ENCODE data around the gene BPHL. TPM values are rescaled to one million over a fixed set of nuclear protein-coding genes. Genes with fewer than 3 reads are reported as not detected.

BPHL gene
- total RNA-seq, 1 experiment from 2014 or later: 31.3 TPM

DNA sequence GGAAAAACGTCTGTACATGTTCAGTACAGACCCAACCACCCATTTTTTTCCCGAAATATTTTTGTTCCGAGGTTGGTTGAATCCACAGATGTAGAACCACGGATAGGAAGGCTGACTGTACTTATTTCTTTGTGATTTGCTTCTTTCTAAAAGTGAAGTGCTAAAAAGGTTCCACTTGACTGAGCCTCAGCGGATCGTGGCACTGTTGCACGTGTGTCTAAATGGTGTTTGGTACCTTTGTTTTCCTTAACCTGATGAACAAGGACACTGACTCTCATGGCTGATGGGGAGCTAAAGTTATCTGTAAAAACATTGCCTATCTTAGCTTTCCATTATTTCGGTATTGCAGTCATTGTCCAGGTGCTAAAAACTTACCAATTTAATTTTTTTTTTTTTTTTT, 6.2 kb downstream of the BPHL start:
- no peak for ATAC-seq
- Histone ChIP-seq H2AFZ (ENCODE audit: low read depth, low read length, poor library complexity, severe bottlenecking) (no peak overlapping the region), H3K27me3 (ENCODE audit: insufficient read depth, low read length) (no peaks in the 10 kb centered on the region), H3K27ac (ENCODE audit: low read depth, low read length) (no peak overlapping the region), H3K9ac (ENCODE audit: low read length) (no peak overlapping the region), H4K20me1 (ENCODE audit: insufficient read depth) (no peaks in the 10 kb centered on the region), H3K9me2 (ENCODE audit: insufficient read depth) (no peaks in the 10 kb centered on the region), H3K36me3 (ENCODE audit: control insufficient read depth in 1 of 2, insufficient read depth in 2 of 2, low read length in 2 of 2) (peaks cover 0 to 2% of the 10 kb centered on the region in 2 experiments; a peak in 1 of 4 replicates), H3K4me1 (ENCODE audit: control insufficient read depth in 1 of 2, insufficient read depth in 2 of 2, low read length in 2 of 2) (peaks cover 5 to 11% of the 10 kb centered on the region in 2 experiments; a peak in 3 of 4 replicates), H3K4me3 (replicated peaks in 1 of 2; ENCODE audit: low read depth in 1 of 2, low read length in 2 of 2) (no peak overlapping the region), H3K79me2 (ENCODE audit: insufficient read depth, low read length) (0 out of 2 replicates have a peak, but pooled peaks cover under 1% of the 10 kb centered on the region), H3K4me2 (ENCODE audit: low read length) (no peak overlapping the region), H3K9me3 (ENCODE audit: control insufficient read depth in 1 of 2, insufficient read depth in 1 of 2, low read depth in 1 of 2, low read length in 2 of 2) (no peaks in the 10 kb centered on the region)
- intact Hi-C loops (cut with micrococcal nuclease): loop anchor here (10.0 kb wide), 1 partner anchor 610 kb away; no protein-coding TSS in a partner anchor
- CTCF ChIA-PET: interaction anchor here (0.8 to 1.2 kb wide), 2 partner anchors 71 to 128 kb away, joined by 3 read pairs; no protein-coding TSS in a partner anchor
- no peak for DNase-seq (ENCODE audit: low read depth, low spot score)
- no peak for TF ChIP-seq EZH2phosphoT487 (IDR thresholded peaks at IDR 0.05; ENCODE audit: borderline replicate concordance)
- TF ChIP-seq, protein P1, sequence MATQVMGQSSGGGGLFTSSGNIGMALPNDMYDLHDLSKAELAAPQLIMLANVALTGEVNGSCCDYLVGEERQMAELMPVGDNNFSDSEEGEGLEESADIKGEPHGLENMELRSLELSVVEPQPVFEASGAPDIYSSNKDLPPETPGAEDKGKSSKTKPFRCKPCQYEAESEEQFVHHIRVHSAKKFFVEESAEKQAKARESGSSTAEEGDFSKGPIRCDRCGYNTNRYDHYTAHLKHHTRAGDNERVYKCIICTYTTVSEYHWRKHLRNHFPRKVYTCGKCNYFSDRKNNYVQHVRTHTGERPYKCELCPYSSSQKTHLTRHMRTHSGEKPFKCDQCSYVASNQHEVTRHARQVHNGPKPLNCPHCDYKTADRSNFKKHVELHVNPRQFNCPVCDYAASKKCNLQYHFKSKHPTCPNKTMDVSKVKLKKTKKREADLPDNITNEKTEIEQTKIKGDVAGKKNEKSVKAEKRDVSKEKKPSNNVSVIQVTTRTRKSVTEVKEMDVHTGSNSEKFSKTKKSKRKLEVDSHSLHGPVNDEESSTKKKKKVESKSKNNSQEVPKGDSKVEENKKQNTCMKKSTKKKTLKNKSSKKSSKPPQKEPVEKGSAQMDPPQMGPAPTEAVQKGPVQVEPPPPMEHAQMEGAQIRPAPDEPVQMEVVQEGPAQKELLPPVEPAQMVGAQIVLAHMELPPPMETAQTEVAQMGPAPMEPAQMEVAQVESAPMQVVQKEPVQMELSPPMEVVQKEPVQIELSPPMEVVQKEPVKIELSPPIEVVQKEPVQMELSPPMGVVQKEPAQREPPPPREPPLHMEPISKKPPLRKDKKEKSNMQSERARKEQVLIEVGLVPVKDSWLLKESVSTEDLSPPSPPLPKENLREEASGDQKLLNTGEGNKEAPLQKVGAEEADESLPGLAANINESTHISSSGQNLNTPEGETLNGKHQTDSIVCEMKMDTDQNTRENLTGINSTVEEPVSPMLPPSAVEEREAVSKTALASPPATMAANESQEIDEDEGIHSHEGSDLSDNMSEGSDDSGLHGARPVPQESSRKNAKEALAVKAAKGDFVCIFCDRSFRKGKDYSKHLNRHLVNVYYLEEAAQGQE (IDR thresholded peaks at IDR 0.05; ENCODE audit: low read depth): no peak
- TF ChIP-seq TCF7L2 (IDR thresholded peaks at IDR 0.05; ENCODE audit: borderline replicate concordance, extremely low read depth, insufficient read depth, insufficient read length): no peak
- TF ChIP-seq SP1 (IDR thresholded peaks at IDR 0.05; ENCODE audit: low read depth): no peak
- TF ChIP-seq, protein P2, sequence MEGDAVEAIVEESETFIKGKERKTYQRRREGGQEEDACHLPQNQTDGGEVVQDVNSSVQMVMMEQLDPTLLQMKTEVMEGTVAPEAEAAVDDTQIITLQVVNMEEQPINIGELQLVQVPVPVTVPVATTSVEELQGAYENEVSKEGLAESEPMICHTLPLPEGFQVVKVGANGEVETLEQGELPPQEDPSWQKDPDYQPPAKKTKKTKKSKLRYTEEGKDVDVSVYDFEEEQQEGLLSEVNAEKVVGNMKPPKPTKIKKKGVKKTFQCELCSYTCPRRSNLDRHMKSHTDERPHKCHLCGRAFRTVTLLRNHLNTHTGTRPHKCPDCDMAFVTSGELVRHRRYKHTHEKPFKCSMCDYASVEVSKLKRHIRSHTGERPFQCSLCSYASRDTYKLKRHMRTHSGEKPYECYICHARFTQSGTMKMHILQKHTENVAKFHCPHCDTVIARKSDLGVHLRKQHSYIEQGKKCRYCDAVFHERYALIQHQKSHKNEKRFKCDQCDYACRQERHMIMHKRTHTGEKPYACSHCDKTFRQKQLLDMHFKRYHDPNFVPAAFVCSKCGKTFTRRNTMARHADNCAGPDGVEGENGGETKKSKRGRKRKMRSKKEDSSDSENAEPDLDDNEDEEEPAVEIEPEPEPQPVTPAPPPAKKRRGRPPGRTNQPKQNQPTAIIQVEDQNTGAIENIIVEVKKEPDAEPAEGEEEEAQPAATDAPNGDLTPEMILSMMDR (IDR thresholded peaks at IDR 0.05 in 2 of 3, conservative IDR thresholded peaks at IDR 0.05 in 1 of 3; ENCODE audit: borderline replicate concordance in 1 of 3, insufficient read depth in 1 of 3, low read depth in 2 of 3, low read length in 2 of 3): no peak
- TF ChIP-seq EZH2 (IDR thresholded peaks at IDR 0.05): no peak
- RAD21 ChIA-PET (ENCODE audit: low non-redundant PET in 1 of 2, low total read pairs in 2 of 2, uncharacterized antibody in 2 of 2, unreplicated experiment in 2 of 2): no interaction called here
- BruUV-seq (replicated peaks): no TSS peak
- POLR2A ChIA-PET: interaction anchor here (0.6 to 1.2 kb wide), 2 partner anchors 33 to 125 kb away, joined by 3 read pairs; partner anchors contain the start of gene TUBB2A

Data from HCT116 (cell line).